Kidney (tissue), 22 donors: Measurements from ENCODE around the gene SLC6A1. TPM values are rescaled to one million over a fixed set of nuclear protein-coding genes. Genes with fewer than 3 reads are reported as not detected.

Source experiments
- DNase-seq, 5 donors: peaks; one replicate each; pipeline ENCODE4 v3.0.0-alpha.2; 2013 to 2020
- FAIRE-seq: peaks from 2 replicates; lab custom pipeline; 2012; peaks lifted over from hg19 to GRCh38; lab: Jason Lieb, UNC
- H3K27ac ChIP-seq, 2 donors: one replicate each; pipeline ENCODE4 v1.7.0; 2013; ENCODE audit warnings: low read depth in 2 of 2, low read length in 2 of 2, inconsistent platforms in 1 of 2
- H3K27me3 ChIP-seq: one replicate; pipeline ENCODE4 v1.7.1; 2013; ENCODE audit warnings: low read length, inconsistent platforms; ENCODE audit not compliant: control insufficient read depth, insufficient read depth
- H3K36me3 ChIP-seq, 3 donors: one replicate each; pipeline versions ENCODE4 v1.7.0 to v1.7.1; 2013; ENCODE audit warnings: low read length in 3 of 3, control low read depth in 1 of 3, inconsistent platforms in 1 of 3; ENCODE audit not compliant: insufficient read depth in 3 of 3, control insufficient read depth in 2 of 3
- H3K4me1 ChIP-seq, 3 donors: one replicate each; pipeline versions ENCODE4 v1.7.0 to v1.7.1; 2013; ENCODE audit warnings: low read length in 3 of 3, inconsistent platforms in 1 of 3, low read depth in 1 of 3; ENCODE audit not compliant: control insufficient read depth in 2 of 3, insufficient read depth in 2 of 3
- H3K4me3 ChIP-seq, 3 donors: one replicate each; pipeline versions ENCODE4 v1.7.0 to v1.8.1; 2013; ENCODE audit warnings: low read length in 3 of 3, control low read depth in 1 of 3, inconsistent platforms in 1 of 3
- H3K9ac ChIP-seq, 3 donors: one replicate each; pipeline versions ENCODE4 v1.7.0 to v1.7.1; 2013; ENCODE audit warnings: low read length in 3 of 3, control low read depth in 1 of 3, inconsistent platforms in 1 of 3
- H3K9me3 ChIP-seq, 3 donors: one replicate each; pipeline versions ENCODE4 v1.7.0 to v1.7.1; 2013; ENCODE audit warnings: low read length in 3 of 3, control low read depth in 1 of 3, inconsistent platforms in 1 of 3; ENCODE audit not compliant: control insufficient read depth in 2 of 3, insufficient read depth in 1 of 3
- CTCF ChIP-seq: IDR thresholded peaks from 3 replicates; pipeline ENCODE4 v1.5.1; 2012; ENCODE audit warnings: mild to moderate bottlenecking, moderate library complexity, borderline replicate concordance; ENCODE audit not compliant: insufficient read depth; ENCODE audit errors: extremely low read depth
- intact Hi-C: fragments of 100-400 bp; cut with DNase I; formaldehyde crosslinking; loops from one replicate; pipeline ENCODE4 v1.11.1; 2022
- long read RNA-seq, 10 donors: library from polyadenylated mRNA in 1 of 10; unstranded in 1 of 10; transcript quantifications; one replicate each; pipeline ENCODE4 v2.0.0 and lab custom pipeline, GENCODE V29; 2021 to 2026
- polyA plus RNA-seq: library from polyadenylated mRNA; stranded (reverse); fragments of 350-450 nt; fragmentation: Illumina TruSeq; extraction: RNeasy Lipid Tissue Mini Kit (QIAGEN cat#74804); gene quantifications from one replicate; pipeline ENCODE4 v1.2.3, GENCODE V29; 2014; ENCODE audit warnings: low read depth, low replicate concordance; ENCODE audit not compliant: insufficient read depth
- total RNA-seq: library from RNA; stranded (reverse); fragmentation: NEBNext Ultra II Directional; extraction: Animal tissue kit (Norgen Biotek cat#: 25700); gene quantifications from one replicate; pipeline ENCODE4 v1.2.1, GENCODE V29; 2021
- donor health status: control.
- donor health status: control.
- donor health status: control.
- donor health status: control.
- donor health status: control.
- donor health status: DM: yes; HTN: yes; CAD: no.
- donor health status: Normal renal cell carcinoma (clear cell type).

SLC6A1 gene
- total RNA-seq (2.1 TPM), polyA plus RNA-seq (not detected)
- long read RNA-seq, donor 1: 0 reads
- long read RNA-seq, donor 2: 0 reads
- long read RNA-seq, donor 3: 0 reads
- long read RNA-seq, donor 4: 0 reads
- long read RNA-seq, donor 5: 0 reads
- long read RNA-seq, donor 6: 0 reads
- long read RNA-seq, donor 7, partial matches to known transcripts: 2 of 2 reads
- long read RNA-seq, donor 7, other reads (novel, unspliced or antisense): 0 of 2 reads
- long read RNA-seq, donor 8: 0 reads
- long read RNA-seq, donor 9: 0 reads
- long read RNA-seq, donor 10: 0 reads

DNA sequence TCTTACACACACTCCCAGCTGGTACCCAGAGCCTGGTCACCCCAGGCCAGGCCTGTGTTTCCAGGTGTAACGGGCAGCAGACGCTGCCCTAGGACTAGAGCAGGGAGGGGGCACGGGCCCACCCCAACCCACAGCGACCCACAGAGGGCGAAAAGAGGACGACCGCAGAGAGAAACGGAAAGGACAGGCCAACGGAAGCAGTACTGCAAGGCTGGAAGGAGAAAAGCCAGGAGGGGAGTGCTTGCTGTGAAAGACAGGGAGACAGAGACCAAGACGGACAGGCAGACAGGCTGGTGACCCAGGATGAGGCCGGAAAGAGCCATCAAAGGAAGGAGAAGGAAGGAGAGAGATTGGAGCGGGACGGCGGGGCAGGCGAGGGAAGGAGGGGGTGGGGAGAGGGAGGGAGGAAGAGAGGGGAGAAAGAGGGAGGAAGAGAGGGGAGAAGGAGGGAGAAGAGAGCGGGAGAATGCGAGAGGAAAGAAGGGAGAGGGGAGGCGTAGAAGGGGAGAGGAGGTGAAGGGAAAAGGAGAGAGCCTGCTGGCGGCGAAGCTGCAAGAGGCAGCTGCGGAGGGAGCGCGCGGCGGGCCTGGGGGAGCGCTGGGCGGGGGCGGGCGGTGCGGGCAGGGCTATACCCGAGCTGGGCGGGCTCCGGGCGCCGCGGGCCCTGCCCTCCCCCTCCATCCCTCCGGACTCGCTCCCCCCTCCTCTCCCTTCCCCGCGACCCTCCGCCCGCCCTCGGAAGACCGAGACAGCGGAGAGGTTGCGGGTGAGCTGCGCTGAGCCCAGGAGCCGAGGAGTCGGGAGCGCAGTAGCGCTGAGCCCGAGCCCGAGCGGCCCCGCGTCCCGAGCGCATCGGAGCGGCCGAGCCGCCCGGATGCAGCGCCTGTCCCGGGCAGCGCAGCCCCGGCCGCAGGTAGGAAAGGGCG lies at the start of gene SLC6A1:
TSS of gene SLC6A1 (plus strand) at position 732 of the 926 bp plus-strand sequence. CDS start 24,464 bp downstream, outside the sequence.
- H3K27me3 ChIP-seq: peaks cover 22% of the 10 kb centered on the region
- no peaks in the 10 kb centered on the region for H3K36me3 ChIP-seq
- no peaks in the 10 kb centered on the region for H3K9me3 ChIP-seq
- TF ChIP-seq CTCF: no peak
- no peak within 1 kb of the TSS for H3K27ac ChIP-seq
- DNase-seq: peak in 4 of 5 donors; percentile 38 to 53 (median 46)
- H3K4me1 ChIP-seq: peaks cover 0 to 3% (median 0%) of the 10 kb centered on the region in 3 donors
- H3K4me3 ChIP-seq: peak within 1 kb of the TSS; percentile 46 to 61 (median 57)
- intact Hi-C loops: no loop called here
- H3K9ac ChIP-seq: no peak within 1 kb of the TSS
- FAIRE-seq: no peak

DNA sequence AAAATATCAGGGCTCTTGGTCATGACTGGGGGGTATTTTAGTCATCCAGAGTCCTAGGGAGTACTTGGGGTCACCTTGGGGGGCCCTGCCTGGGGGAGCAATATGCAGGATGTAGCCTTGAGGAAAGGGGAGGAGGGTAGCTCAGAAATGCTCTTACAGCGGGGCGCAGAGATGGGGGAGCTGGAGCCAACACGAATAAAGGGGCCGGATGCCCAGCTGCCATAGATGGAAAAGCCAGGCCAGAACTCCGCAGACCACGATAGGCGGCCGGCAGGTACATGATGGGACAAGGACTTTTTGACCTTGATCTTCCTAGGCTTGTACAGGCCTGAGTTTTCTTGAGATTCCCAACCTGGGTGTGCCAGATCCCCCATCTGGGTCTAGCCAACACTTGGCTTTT lies 47.7 kb upstream of the SLC6A1 start:
- no peaks in the 10 kb centered on the region for H3K36me3 ChIP-seq
- H3K9ac ChIP-seq: no peak overlapping the region
- intact Hi-C loops: no loop called here
- no peaks in the 10 kb centered on the region for H3K4me1 ChIP-seq
- H3K27me3 ChIP-seq: no peaks in the 10 kb centered on the region
- no peak for TF ChIP-seq CTCF
- FAIRE-seq (no peak), DNase-seq (peak in 1 of 5 donors; percentile 52)
- H3K27ac ChIP-seq: no peak overlapping the region
- H3K4me3 ChIP-seq: no peak overlapping the region
- no peaks in the 10 kb centered on the region for H3K9me3 ChIP-seq

DNA sequence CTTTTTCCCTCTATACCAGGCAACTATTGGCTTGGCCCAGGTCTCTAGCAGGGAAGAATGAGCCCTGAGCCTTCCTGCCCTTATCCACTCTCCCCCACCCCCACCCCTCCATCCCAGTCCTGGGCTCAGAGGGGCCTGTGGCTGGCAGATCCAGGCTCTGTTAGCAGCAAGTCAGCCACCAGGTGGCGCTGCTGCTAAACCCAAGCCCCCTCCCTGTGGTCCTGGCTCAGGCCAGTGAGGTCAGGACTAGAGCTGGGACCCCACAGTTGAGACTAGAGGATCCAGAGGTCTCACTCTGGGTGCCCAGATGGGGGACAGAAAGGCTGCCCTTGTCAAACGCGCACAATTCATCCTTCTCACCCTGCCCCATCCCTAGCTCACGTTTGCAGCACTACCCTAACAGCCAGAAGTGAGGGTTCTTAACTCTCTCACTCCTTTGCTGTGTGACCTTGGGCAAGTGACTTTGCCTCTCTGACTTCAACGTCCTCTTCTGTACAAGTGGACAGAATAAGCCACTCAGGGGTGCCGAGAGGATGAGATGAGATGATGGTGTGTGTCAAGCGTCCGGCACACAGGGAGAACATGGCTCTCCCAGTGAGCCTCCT lies 46.8 kb upstream of the SLC6A1 start:
- Histone ChIP-seq H3K36me3 (no peaks in the 10 kb centered on the region), H3K4me1 (no peaks in the 10 kb centered on the region), H3K27ac (no peak overlapping the region), H3K9me3 (no peaks in the 10 kb centered on the region), H3K4me3 (no peak overlapping the region), H3K27me3 (no peaks in the 10 kb centered on the region), H3K9ac (no peak overlapping the region)
- intact Hi-C loops: no loop called here
- peak; percentile 56 to 75 (median 68) for DNase-seq
- no peak for FAIRE-seq
- peak; percentile 64 for TF ChIP-seq CTCF
